Panc1 (cell line): ENCODE results near the gene UBAC2. TPM values are rescaled to one million over a fixed set of nuclear protein-coding genes. Genes with fewer than 3 reads are reported as not detected.

Experiments
- ATAC-seq: fragments of 200-7000 bp; cut with Tn5 transposase; 2 replicates; pipeline ENCODE4 v1.9.1; 2020; ENCODE audit warnings: mild to moderate bottlenecking, moderate library complexity
- BruUV-seq: library from RNA; stranded (reverse); fragments of 400-500 nt; replicated peaks from 2 replicates; lab custom pipeline; 2021; lab: Mats Ljungman, UMichigan
- CTCF ChIA-PET: fragments of 300-600 bp; sonication (Branson Sonifier 250); formaldehyde crosslinking; loops from one replicate; lab custom pipeline; 2022; ENCODE audit warnings: antibody characterized with exemption; lab: Charles Lee
- POLR2A ChIA-PET: fragments of 300-600 bp; sonication (Branson Sonifier 250); formaldehyde crosslinking; loops from one replicate; lab custom pipeline; 2022; ENCODE audit warnings: antibody characterized with exemption; lab: Charles Lee
- DNase-seq: peaks from one replicate; pipeline ENCODE4 v3.0.0-alpha.2; 2010; ENCODE audit warnings: low read depth, low spot score
- H3K27ac ChIP-seq: 2 replicates; pipeline ENCODE4 v1.5.1; 2011; ENCODE audit warnings: mild to moderate bottlenecking, low read length, inconsistent platforms
- H3K27me3 ChIP-seq: fragments of 200-500 bp; sonication (Bioruptor generic); 2 replicates; pipeline ENCODE4 v1.6.0; 2014; ENCODE audit warnings: low read length, inconsistent platforms; ENCODE audit not compliant: control insufficient read depth, insufficient read depth
- H3K36me3 ChIP-seq: fragments of 200-500 bp; sonication (Bioruptor generic); 2 replicates; pipeline ENCODE4 v1.5.1; 2014; ENCODE audit warnings: inconsistent platforms, mild to moderate bottlenecking, low read length, moderate library complexity; ENCODE audit not compliant: control insufficient read depth, insufficient read depth
- H3K4me1 ChIP-seq: 2 replicates; pipeline ENCODE4 v1.5.1; 2011; ENCODE audit warnings: inconsistent platforms, mild to moderate bottlenecking, low read length, moderate library complexity; ENCODE audit not compliant: control insufficient read depth, insufficient read depth
- H3K4me3 ChIP-seq, 2 experiments: 2 replicates each; pipeline ENCODE4 v1.5.1; 2011 to 2012; ENCODE audit warnings: low read depth in 2 of 2, low read length in 2 of 2, mild to moderate bottlenecking in 2 of 2, inconsistent platforms in 1 of 2, moderate library complexity in 1 of 2
- H3K9me3 ChIP-seq: fragments of 200-500 bp; sonication (Bioruptor generic); 2 replicates; pipeline ENCODE4 v1.5.1; 2014; ENCODE audit warnings: low read depth, mild to moderate bottlenecking, inconsistent platforms, low read length, moderate library complexity; ENCODE audit not compliant: control insufficient read depth, insufficient read depth
- CTCF ChIP-seq: fragments of 450-650 bp; IDR thresholded peaks from 2 replicates; pipeline ENCODE4 v1.5.1; 2017; ENCODE audit warnings: mild to moderate bottlenecking
- POLR2AphosphoS5 ChIP-seq: IDR thresholded peaks from 2 replicates; pipeline ENCODE4 v1.6.1; 2012; ENCODE audit warnings: mild to moderate bottlenecking, low read depth, low read length, moderate library complexity
- REST ChIP-seq, 2 experiments: IDR thresholded peaks; 2 replicates each; pipeline ENCODE4 v1.6.1; 2011 to 2012; ENCODE audit warnings: low read depth in 2 of 2, control low read depth in 1 of 2, low read length in 1 of 2, mild to moderate bottlenecking in 1 of 2, moderate library complexity in 1 of 2; ENCODE audit not compliant: insufficient read depth in 1 of 2
- SIN3A ChIP-seq: IDR thresholded peaks from 2 replicates; pipeline ENCODE4 v1.6.1; 2012; ENCODE audit warnings: low read depth, mild to moderate bottlenecking, low read length, moderate library complexity, borderline replicate concordance; ENCODE audit not compliant: insufficient read depth
- TCF7L2 ChIP-seq: IDR thresholded peaks from 2 replicates; pipeline ENCODE4 v1.6.1; 2011; ENCODE audit warnings: mild to moderate bottlenecking, low read depth, low read length, inconsistent platforms
- in situ Hi-C: cut with HindIII; loops from 2 replicates; pipeline ENCODE4 v1.10.0; 2016; ENCODE audit warnings: low sequenced_read_pairs, low pct_unique_long_range_greater_than_20kb
- intact Hi-C: fragments of 100-400 bp; cut with micrococcal nuclease; formaldehyde crosslinking; loops from one replicate; pipeline ENCODE4 v1.10.0; 2022; ENCODE audit not compliant: unreplicated experiment
- total RNA-seq: library from RNA; stranded (reverse); gene quantifications from one replicate; pipeline ENCODE4 v1.2.1, GENCODE V29; 2021; ENCODE audit not compliant: unreplicated experiment

The UBAC2 gene
- total RNA-seq, 1 experiment from 2014 or later = 40.8 TPM

GRCh38 chr13:99151516-99151915 lies 49.1 kb upstream of the UBAC2 start:
- no peak for ATAC-seq
- in situ Hi-C loops = no loop called here

GRCh38 chr13:99153219-99153618 lies 47.4 kb upstream of the UBAC2 start:
- DNase-seq (no peak), ATAC-seq (no peak)
- CTCF ChIA-PET = no interaction called here
- TF ChIP-seq REST (IDR thresholded peaks at IDR 0.05; ENCODE audit: insufficient read depth in 1 of 2, low read depth in 2 of 2, low read length in 1 of 2) (no peak), SIN3A (no peak), POLR2AphosphoS5 (no peak), CTCF (no peak), TCF7L2 (no peak)
- in situ Hi-C loops (no loop called here), intact Hi-C loops (no loop called here)
- no peak overlapping the region for H3K4me3 ChIP-seq
- POLR2A ChIA-PET = interaction anchor here (0.6 kb wide), 1 partner anchor 136 kb away, joined by 7 read pairs; no protein-coding TSS in a partner anchor
- BruUV-seq = no TSS peak
- no peaks in the 10 kb centered on the region for H3K9me3 ChIP-seq
- no peaks in the 10 kb centered on the region for H3K36me3 ChIP-seq
- H3K27me3 ChIP-seq = no peaks in the 10 kb centered on the region
- H3K27ac ChIP-seq = no peak overlapping the region
- no peaks in the 10 kb centered on the region for H3K4me1 ChIP-seq

More at GRCh38 chr13:99151516-99151915, 49.1 kb upstream of the UBAC2 start:
- ChIA-PET CTCF (no interaction called here), POLR2A (interaction anchor here (0.6 kb wide), 1 partner anchor 536 kb away, joined by 9 read pairs; no protein-coding TSS in a partner anchor)
- Histone ChIP-seq H3K4me1 (no peaks in the 10 kb centered on the region), H3K36me3 (no peaks in the 10 kb centered on the region), H3K4me3 (no peak overlapping the region), H3K27me3 (no peaks in the 10 kb centered on the region), H3K9me3 (no peaks in the 10 kb centered on the region), H3K27ac (no peak overlapping the region)
- no peak for TF ChIP-seq SIN3A
- no peak for TF ChIP-seq CTCF
- no peak for TF ChIP-seq POLR2AphosphoS5
- no peak for TF ChIP-seq TCF7L2
- TF ChIP-seq REST (IDR thresholded peaks at IDR 0.05; ENCODE audit: insufficient read depth in 1 of 2, low read depth in 2 of 2, low read length in 1 of 2) = no peak
- no peak for DNase-seq
- intact Hi-C loops = no loop called here
- no TSS peak for BruUV-seq
